Ishikawa (cell line): ENCODE results near the gene INPP5E.

Source experiments
- CEBPB ChIP-seq: IDR thresholded peaks from 2 replicates; pipeline ENCODE4 v1.6.1; 2012
- EP300 ChIP-seq: IDR thresholded peaks from 2 replicates; pipeline ENCODE4 v1.6.1; 2012; ENCODE audit warnings: borderline replicate concordance
- RAD21 ChIP-seq: IDR thresholded peaks from 2 replicates; pipeline ENCODE4 v1.6.1; 2012; ENCODE audit warnings: low read depth
- YY1 ChIP-seq: IDR thresholded peaks from 2 replicates; pipeline ENCODE4 v1.6.1; 2012; ENCODE audit warnings: low read depth
- ZBTB7A ChIP-seq: IDR thresholded peaks from 2 replicates; pipeline ENCODE4 v1.6.1; 2012; ENCODE audit warnings: low read depth
- TF ChIP-seq, protein P1 (sequence below): IDR thresholded peaks from 2 replicates; pipeline ENCODE4 v1.6.1; 2012; ENCODE audit warnings: low read depth, mild to moderate bottlenecking
- TF ChIP-seq, protein P2 (sequence below): IDR thresholded peaks from 2 replicates; pipeline ENCODE4 v1.6.1; 2012

DNA sequence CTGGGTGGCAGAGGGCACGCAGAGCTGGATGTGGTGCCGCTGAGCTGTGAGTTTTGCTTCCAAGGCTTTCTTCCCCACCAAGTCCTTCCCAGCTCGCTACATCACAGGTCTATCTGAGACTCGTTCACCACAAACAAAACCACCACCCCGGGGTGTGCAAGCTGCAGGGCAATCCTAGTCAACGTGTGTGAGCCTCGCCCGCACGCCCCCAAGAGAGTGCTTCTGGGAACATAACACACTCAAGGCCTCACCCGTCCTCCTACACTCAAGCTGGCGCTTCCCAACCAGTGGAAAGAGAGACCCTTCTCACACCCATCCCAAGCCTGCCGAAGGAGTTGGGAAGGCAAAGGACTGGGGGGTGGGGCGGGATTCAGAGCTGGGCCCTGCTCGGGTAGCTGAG is 50.2 kb downstream of the INPP5E start:
- TF ChIP-seq ZBTB7A, result no peak
- no peak for TF ChIP-seq EP300
- TF ChIP-seq, protein P1, sequence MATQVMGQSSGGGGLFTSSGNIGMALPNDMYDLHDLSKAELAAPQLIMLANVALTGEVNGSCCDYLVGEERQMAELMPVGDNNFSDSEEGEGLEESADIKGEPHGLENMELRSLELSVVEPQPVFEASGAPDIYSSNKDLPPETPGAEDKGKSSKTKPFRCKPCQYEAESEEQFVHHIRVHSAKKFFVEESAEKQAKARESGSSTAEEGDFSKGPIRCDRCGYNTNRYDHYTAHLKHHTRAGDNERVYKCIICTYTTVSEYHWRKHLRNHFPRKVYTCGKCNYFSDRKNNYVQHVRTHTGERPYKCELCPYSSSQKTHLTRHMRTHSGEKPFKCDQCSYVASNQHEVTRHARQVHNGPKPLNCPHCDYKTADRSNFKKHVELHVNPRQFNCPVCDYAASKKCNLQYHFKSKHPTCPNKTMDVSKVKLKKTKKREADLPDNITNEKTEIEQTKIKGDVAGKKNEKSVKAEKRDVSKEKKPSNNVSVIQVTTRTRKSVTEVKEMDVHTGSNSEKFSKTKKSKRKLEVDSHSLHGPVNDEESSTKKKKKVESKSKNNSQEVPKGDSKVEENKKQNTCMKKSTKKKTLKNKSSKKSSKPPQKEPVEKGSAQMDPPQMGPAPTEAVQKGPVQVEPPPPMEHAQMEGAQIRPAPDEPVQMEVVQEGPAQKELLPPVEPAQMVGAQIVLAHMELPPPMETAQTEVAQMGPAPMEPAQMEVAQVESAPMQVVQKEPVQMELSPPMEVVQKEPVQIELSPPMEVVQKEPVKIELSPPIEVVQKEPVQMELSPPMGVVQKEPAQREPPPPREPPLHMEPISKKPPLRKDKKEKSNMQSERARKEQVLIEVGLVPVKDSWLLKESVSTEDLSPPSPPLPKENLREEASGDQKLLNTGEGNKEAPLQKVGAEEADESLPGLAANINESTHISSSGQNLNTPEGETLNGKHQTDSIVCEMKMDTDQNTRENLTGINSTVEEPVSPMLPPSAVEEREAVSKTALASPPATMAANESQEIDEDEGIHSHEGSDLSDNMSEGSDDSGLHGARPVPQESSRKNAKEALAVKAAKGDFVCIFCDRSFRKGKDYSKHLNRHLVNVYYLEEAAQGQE, result no peak
- TF ChIP-seq RAD21, result no peak
- TF ChIP-seq YY1, result no peak
- TF ChIP-seq, protein P2, sequence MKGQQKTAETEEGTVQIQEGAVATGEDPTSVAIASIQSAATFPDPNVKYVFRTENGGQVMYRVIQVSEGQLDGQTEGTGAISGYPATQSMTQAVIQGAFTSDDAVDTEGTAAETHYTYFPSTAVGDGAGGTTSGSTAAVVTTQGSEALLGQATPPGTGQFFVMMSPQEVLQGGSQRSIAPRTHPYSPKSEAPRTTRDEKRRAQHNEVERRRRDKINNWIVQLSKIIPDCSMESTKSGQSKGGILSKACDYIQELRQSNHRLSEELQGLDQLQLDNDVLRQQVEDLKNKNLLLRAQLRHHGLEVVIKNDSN, result no peak
- TF ChIP-seq CEBPB, result no peak
